Medulla oblongata (tissue), 1 donor: ENCODE data around the gene ITCH.
"Not testable (repeated sequence)": the region's sequence is repeated elsewhere in the genome, so short reads cannot be mapped to it uniquely, and the experiment has no call there.

Experiments used
- DNase-seq: peaks from one replicate; pipeline ENCODE4 v3.0.0-alpha.2; 2015; ENCODE audit errors: extremely low spot score

ITCH gene

DNA sequence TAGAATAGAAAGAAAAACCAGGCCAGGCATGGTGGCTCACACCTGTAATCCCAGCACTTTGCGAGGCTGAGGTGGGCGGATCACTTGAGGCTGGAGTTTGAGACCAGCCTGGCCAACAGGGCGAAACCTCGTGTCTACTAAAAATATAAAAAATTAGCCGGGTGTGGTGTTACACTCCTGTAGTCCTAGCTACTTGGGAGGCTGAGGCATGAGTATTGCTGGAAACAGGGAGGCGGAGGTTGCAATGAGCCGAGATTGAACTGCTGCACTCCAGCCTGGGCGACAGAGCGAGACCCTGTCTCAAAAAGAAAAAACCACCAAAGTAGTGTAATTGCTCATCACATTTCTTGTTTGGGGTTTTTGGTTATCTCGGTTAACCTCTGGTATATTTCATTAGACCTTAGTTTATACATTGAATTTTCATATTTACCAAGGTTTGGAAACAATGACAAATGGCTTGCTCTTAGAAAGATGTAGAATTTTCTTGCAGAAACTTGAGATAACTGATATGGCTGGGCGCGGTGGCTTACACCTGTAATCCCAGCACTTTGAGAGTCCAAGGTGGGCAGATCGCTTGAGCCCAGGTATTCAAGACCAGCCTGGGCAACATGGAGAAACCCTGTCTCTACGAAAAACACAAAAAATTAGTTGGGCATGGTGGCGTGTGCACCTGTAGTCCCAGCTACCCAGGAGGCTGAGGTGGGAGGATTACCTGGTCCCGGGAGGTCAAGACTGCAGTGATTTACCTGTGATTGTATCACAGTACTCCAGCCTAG lies 14.2 kb downstream of the ITCH start:
- DNase-seq, result no peak

DNA sequence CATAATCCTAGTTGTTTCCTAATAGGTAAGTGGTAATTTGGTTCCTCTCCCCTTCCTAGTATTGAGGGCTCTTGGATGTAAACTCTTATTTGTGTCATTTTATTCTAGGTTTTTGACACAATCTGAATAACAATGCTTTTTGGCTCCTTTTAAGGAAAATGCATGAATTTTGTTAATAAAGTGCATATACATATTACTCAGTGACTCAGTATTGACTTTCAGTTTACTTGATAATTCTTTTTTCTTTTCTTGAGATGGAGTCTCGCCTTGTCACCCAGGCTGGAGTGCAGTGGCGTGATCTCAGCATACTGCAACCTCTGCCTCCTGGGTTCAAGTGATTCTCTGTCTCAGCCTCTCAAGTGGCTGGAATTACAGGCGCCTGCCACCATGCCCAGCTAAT lies 19.1 kb downstream of the ITCH start:
- DNase-seq, result no peak

DNA sequence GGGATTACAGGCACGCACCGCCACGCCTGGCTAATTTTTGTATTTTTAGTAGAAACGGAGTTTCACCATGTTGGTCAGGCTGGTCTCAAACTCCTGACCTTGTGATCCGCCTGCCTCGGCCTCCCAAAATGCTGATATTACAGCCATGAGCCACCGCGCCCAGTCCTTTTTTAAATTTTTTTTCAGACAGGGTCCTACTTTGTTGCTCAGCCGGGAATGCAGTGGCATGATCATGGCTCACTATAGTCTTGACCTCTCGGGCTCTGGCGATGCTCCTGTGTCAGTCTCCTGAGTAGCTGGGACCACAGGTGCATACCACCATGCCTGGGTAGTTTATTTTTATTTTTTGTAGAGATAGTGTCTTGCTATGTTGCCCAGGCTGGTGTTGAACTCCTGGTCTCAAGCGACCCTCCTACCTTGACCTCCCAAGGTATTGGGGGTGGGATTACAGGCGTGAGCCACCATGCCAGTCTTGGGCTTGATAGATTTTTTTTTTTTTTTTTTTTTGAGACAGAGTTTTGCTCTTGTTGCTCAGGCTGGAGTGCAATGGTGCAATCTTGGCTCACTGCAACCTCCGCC lies 19.9 kb downstream of the ITCH start:
- DNase-seq, result not testable (repeated sequence)

DNA sequence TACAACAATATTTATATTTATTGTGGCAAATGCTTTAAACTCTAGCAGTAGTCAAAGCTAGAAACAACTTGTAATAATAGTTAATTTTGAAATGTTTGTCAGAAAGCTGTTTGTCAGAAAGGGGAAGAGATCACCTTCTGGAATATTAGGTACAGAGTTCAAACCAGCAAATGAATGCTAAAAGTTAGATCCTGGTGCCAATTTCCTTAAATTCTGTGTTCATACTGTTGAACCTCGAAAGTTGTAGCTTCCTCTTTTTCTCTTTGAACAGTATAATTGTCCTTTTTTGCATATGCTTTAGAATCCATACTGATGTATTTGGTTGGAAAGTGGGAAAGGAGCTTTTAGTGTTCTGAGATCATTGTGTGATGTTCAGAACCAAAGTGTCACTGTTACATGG lies 22.4 kb downstream of the ITCH start:
- DNase-seq, result no peak

DNA sequence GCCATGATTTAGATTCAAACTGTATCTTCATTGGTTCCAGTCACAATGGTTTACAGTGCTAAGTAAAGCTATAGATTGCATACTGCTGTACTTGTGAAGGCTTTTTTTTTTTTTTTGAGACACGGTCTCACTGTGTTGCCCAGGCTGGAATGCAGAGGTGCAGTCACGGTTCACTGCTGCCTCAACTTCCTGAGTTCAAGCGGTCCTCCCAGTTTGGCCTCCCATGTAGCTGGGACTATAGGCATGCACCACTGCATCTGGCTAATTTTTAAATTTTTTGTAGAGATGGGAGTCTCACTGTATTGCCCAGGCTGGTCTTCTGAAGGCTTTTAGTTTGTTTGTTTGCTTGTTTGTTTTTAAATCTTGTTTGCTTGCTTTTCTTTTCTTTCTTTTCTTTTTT lies 24.9 kb downstream of the ITCH start:
- no peak for DNase-seq

DNA sequence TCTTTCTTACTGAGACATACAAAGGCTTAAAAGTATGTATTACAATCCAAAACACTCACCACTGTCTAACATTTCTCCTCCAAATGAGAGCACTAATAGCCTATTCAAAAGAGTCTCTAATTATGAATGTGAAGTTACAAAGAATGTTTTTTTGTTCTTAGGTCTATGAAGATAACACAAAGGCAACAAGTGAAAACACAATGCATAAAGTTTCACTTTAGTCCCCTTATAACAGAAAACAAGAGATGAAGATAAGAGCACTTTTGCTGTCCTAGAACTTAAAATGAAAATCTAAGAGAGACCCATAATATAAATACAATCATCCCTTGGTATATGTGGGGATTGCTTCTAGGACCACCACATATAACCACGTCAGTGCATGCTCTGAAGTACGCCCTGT lies 25.6 kb downstream of the ITCH start:
- no peak for DNase-seq

DNA sequence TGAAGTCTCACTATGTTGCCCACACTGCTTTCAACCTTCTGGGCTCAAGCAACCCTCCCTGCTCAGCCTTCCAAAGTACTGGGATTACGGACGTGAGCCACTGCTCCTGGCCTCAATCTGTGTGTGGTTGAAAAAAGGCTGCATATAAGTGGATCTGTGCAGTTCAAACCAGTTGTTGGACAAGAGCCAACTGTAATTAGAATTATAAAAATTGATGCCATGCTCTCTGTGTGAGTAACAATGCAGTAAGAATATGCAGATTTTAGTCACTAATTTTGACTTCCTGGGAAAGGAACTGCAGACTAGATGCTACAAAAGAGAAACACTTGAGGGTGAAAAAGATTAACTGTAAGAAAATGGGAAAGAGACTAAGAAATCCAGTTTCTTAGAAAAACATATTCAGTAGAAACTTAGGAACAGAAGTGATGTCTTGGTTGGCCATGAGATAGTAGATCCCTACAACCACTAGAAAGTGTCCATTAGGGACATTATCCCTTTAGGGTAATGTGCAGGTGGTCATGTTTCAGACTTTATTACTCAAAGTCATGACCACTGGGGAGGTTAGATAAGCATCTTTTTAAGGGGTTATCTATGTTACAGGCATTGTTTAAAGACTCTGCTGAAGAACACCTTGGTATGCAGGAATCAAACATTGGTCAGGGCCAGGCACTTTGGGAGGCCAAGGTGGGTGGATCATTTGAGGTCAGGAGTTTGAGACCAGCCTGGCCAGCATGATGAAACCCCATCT lies 26.3 kb downstream of the ITCH start:
- no peak for DNase-seq

DNA sequence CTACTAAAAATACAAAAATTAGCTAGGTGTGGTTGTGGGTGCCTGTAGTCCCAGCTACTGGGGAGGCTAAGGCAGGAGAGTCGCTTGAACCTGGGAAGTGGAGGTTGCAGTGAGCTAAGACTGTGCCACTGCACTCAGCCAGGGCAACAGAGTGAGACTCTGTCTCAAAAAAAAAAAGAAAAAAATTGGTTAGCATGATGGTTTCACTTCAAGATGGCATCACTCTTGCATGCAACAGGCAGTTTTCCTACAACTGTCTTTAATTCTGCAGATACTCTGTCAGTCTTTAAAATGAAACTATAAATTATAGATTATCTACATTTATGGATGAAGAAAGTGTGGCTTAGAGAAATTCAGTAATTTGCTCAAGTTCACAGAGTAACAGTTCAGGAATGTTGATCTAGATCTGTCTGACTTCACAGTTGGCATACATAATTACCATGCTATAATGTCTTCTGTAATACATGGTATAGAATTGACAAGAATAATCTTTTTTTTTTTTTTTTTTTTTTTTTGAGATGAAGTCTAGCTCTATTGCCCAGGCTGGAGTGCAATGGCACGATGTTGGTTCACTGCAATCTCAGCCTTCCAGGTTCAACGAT lies 27.0 kb downstream of the ITCH start:
- DNase-seq, result no peak

DNA sequence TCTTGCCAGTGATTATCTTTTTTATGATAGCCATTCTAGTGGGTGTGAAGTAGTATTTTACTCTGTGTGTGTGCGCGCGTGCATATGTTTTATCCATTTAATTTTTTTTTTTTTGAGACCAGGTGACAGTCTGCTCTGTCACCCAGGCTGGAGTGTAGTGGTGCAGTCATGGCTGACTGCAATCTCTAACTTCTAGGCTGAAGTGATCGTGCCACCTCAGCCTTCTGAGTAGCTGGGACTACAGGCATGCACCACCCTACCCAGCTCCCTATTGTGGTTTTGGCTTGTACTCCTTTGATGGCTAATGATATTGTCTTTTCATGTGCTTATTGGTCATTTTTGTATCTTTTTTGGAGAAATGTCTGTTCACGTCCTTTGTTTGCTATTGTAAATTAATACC lies 33.3 kb downstream of the ITCH start:
- no peak for DNase-seq

DNA sequence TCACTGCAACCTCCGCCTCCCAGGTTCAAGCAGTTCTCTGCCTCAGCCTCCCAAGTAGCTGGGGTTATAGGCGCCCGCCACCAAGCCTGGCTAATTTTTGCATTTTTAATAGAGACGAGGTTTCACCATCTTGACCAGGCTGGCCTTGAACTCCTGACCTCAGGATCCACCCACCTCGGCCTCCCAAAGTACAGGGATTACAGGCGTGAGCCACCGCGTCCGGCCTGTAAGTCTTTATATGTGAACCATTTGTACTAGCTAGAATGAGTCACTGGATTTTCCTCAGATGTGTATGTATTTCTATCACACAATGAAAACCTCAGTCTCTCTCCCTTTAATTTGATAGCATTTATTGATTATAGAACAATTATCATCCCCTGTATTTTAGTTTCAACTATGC lies 34.0 kb downstream of the ITCH start:
- no peak for DNase-seq

DNA sequence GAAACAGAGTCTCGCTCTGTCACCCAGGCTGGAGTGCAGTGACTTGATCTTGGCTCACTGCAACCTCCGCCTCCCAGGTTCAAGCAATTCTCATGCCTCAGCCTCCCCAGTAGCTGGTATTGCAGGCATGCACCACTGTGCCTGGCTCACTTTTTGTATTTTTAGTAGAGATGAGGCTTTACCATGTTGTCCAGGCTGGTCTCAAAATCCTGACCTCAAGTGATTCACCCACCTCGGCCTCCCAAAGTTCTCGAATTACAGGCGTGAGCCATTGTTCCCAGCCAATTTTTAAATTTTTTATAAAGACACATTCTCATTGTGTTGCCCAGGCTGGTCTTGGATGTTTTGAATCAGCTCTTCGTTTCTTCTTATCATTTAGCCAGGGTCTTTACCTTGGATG lies 37.7 kb downstream of the ITCH start:
- DNase-seq, result not testable (repeated sequence)

DNA sequence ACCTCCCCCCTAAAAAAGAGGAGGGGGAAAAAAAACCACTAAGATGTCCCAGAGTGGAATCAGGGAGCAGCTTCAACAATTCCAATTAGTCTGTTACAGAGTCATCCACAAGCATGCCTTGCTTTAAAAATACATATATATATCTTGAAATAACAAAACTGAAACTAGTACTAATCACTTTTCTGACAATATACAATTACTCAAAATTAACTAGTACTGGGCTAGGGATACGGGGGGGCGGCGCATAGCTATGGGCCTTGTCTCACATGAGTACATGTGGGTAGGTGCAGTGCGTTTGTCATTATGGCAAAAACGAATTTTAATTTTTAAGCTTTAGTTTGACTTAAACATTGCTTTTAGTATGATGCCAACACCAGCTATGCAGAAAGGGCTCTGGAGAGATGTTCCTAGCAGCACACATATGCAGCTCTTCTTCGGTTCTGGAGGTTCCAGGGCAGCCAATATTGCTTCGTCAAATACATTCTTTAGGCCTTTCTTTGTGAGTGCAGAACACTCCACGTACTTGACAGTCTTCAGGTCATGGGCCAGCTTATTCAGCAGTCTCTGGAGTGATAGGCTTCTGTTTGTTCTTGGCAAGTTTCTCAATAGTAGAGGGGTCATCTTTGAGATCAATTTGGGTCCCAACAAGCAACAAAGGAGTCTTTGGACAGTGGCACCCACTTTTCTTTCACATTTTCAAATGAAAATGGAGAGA lies 38.8 kb downstream of the ITCH start:
- no peak for DNase-seq

DNA sequence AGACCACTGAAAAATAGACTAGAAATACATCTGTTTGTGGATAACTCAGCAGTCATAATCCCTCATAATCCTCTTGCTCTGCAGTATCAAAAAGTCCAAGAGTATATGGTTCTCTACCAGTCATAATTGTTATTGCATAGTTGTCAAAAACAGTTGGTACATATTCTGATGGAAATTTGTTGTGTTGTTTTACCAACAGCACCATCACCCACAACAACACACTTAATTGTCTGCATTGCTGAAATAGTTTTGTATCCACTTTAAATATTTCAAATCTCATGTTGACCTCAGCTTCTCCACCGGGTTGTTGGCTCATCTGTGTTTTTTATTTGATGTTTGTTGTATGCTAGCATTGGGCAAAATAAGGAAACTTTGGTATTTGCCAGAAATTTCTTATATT lies 39.4 kb downstream of the ITCH start:
- DNase-seq, result no peak

DNA sequence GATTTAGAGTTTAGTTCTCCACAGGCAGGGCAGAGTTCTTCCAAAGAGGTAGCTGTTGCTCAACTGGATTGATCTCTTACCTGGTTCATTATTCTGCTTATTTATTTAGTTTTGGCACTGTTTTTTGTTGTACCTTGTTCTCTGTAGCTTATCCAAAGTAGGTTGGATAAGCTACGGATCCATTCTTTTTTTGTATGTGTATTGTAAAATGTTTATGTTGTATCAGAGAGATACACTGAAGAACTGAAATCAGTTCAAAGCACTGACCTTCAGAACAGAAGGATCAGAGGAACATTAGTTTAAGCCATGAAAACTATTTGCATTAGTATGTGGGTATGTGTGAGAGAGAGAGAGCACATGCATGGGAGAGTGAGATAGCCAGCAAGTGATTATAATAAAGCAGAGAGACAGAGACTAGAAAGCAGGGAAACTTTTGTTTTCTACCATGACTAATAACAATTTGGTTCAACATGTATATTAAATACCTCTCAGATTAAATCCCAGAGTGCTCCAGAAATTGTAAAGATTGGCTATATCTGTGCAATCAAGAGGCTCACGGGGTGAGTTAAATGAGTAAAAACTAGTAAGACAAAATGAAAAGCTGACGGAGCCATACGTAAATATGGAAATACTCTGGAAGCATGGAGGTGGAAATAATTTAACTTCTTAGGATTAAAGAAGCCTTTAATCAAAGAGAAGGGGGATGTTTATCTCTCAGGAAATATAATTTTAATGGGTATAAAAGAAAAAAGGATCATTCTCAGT lies 40.2 kb downstream of the ITCH start:
- DNase-seq, result no peak

DNA sequence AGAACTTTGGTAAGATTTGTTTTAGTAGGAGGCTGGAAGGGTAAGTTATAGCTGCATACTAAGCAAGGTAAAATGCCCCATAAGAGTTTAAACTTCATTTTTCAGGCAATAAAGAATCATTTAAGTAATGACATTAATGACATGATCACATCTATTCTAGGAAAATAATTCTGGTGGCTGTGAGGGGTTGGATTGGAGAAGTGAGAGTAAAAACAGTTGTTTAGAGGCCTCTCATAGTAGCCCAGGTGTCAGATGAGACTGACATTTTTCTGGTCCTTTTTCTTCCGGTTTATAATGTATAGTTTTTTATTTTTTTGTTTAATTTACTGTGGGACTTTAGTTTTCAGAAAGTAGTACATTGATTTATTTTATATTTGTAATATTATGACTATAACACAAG lies 40.8 kb downstream of the ITCH start:
- no peak for DNase-seq

DNA sequence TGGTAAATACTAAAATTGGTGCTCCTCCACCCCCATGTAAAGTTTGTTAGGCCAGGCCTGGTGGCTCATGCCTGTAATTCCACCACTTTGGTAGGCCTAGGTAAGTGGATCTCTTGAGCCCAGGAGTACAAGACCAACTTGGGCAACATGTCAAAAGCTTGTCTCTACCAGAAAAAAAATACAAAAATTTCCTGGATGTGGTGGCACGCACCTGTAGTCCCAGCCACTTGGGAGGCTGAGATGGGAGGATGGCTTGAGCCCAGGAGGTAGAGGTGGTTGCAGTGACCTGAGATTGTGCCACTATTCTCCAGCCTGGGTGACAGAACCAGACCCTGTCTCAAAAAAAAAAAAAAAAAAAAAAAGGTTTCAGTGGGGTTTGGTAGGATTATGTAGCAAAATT lies 41.7 kb downstream of the ITCH start:
- DNase-seq, result no peak

DNA sequence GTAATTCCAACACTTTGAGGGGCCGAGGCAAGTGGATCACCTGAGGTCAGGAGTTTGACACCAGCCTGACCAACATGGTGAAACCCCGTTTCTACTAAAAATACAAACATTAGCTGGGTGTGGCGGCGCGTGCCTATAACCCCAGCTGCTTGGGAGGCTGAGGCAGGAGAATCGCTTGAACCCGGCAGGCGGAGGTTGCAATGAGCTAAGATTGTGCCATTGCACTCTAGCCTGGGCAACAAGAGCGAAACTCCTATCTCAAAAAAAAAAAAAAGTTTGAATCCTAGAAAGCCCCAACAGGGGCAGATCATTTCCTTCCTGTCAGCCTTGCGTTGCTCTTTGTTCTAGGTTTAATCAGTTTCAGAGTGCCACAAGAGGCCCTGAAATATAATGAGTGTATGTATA lies 42.2 kb downstream of the ITCH start:
- DNase-seq, result not testable (repeated sequence)

DNA sequence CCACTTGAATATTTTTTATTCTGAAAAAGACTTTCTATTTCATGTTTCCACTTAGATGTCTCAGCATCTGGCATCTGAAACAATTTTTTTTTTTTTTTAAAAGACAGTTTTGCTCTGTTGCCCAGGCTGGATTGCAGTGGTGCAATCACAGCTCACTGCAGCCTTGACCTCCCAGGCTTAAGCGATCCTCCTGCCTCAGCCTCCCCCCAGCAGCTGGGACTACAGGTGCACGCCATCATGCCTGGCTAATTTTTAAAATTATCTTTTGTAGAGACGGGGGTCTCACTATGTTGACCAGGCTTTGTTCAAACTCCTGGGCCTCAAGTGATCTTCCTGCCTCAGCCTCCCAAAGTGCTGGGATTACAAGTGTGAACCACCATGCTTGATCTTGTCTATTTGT lies 42.9 kb downstream of the ITCH start:
- DNase-seq, result not testable (repeated sequence)

DNA sequence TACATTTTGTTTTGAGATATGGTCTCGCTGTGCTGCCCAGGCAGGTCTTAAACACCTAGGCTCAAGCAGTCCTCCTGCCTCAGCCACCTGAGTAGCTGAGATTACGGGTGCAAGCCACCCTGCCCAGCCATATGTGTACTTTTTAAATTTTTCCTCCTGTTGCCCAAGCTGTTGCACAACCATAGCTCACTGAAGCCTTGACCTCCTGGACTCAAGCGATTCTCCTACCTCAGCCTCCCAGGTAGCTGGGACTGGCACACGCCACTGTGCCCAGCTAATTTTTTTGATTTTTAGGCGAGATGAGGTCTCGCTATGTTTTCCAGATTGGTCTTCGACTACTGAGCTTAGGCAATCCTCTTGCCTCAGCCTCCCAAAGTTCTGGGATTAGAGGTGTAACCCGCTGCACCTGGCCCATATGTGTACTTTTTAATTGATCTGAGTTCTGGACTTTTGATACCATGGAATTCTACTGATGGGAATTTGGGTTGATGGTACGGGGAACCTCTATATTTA lies 44.9 kb downstream of the ITCH start:
- DNase-seq, result no peak

DNA sequence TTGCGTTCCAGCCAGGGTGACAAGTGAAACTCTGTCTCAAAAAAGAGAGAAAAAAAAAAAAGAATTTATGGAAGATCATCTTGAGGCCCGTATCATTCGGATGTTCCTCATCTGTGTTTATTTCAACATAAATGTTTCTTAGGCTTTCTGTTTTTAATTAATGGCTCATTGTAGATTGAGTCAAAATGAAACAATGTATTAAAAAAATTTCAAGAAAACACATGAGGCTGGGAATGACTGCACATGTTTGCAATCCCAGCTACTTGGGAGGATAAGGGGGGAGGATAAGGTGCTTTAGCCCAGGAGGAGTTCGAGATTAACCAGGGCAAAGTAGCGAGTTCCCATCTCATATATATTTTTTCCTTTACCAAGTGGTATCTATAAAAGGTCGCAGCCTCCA lies 47.3 kb downstream of the ITCH start:
- no peak for DNase-seq

DNA sequence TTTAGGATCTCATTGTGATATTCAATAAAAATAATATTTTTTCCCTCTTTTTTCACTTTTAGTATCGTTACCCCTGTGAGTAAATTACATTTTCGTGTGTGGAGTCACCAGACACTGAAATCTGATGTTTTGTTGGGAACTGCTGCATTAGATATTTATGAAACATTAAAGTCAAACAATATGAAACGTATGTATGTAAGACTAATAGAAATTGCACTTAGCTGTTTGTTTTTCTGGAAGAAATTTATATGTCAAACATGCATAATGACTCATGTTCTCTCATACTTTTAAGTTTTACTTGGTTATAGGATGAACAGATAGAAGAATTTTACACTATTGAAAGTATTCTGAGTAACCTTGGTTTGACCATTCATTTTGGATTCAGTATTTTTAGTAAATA lies 49.4 kb downstream of the ITCH start:
- DNase-seq, result no peak
